ENCODE results near the gene AGAP1.
A peak's percentile ranks its signal among the peaks of the same experiment; 100 is the strongest.

Gene AGAP1

GRCh38 chr2:235492850-235493344, 946 bp upstream of the AGAP1 start:
- DNase-seq: no peak

DNA sequence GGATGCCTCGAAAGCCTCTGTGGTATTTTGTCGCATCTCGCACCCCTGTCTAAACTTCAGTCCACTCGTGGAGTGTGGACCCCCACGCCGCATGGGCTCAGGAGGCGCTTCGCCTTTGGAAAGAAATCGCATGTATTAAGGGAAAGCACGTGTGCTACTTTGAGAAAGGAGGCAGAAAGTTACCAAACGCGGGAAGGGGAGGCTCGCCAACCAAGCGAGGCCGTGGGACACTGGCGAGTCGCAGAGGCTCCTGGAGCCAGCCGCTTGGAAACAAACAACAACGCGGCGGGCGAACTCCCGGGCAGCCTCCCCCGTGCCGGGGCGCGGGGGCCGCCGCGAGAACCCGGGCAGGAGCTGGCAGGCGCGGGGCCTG, 455 bp upstream of the AGAP1 start:
- DNase-seq: no peak

GRCh38 chr2:235494716-235495372, 1.0 kb downstream of the AGAP1 start:
- DNase-seq: peak in 1 of 2 donors; percentile 29

GRCh38 chr2:235495373-235496238, 1.8 kb downstream of the AGAP1 start:
- no peak for DNase-seq

GRCh38 chr2:235496239-235496621, 2.4 kb downstream of the AGAP1 start:
- no peak for DNase-seq

DNA sequence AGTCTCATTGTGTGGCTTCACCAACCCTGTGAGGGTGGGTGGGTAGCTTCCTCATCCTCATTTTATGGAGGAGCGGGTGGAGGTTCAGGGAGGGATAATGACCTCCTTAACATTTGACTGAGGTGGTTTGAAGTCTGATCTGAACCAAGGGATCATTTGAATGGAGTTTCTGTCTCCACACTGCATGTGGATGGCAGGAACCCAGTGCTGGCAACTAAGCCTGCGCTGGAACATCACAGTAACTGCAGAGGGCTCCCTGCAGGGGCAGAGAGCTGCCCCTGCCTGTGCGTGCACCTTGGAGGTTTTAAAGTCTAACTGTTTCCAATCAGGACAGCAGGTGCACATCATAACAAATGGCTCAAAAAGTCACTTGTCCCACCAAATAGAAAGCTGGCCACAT, 3.3 kb downstream of the AGAP1 start:
- DNase-seq: peak in 1 of 2 donors; percentile 36

DNA sequence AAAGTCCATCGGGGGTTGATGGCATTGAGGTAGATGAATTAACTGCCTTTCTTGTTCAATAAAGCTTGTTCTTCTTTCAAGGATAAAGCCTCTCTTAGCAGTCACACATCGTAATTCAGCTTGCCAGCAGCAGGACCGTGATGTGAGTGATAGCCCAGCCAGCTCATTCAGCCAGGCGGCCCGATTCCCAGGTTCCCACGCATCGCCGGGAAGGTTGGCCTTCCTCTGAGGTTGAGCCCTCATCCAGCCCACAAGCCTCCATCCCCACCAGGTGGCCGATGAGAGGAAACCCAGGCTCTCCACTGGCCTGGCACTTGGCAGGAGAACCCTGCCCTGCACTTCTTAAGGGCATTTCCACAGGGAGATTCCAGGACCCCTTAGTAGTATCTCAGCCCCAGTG, 4.7 kb downstream of the AGAP1 start:
- no peak for DNase-seq

- DNase-seq: no peak
Measured at GRCh38 chr2:235498946-235499812, 5.3 kb downstream of the AGAP1 start.

- no peak for DNase-seq
Measured at GRCh38 chr2:235500110-235500760, 6.4 kb downstream of the AGAP1 start.

DNA sequence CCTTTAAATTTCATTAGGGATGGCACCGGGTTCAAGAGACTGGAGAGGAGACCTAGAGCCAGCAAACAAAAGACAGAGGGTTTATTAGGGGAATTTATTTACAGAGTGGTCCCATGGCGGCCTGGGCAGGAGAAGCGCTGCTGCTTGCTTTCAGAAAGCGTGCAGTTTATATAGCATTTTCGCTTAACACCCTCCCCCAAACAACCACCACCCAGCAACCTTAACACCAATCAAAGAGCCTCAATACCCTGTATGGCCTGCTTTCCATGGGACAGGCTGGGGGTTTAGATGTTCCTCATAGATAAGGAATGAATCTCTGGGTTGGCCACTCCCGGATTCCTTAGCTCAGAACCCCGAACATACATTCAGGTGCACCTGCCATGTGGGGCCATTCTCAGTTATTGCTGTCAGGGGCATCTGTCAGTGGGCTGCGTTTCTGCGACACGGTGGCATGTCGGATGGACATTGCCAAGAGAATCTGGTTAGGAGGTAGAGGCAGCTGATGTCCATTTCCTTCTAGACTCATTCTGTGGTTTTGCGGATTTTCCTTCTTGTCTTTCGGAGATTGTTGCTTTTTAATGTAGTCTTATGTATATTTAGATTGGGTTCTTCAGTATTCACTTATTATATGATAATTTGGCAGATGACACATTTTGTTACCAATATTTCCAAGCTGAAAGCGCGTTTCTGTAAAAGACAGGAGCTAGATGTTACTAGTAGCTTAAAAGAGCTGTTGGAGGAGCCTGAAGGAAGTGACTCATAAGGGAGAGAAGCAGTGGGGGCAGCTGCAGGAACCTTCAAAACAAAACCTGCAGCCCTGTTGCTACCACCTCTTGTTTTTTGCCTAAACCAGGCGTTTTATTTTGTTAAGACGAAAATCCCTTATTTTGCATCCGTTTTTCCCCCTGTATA, 7.2 kb downstream of the AGAP1 start:
- no peak for DNase-seq

GRCh38 chr2:235501673-235502031, 7.8 kb downstream of the AGAP1 start:
- no peak for DNase-seq

GRCh38 chr2:235502336-235502735, 8.5 kb downstream of the AGAP1 start:
- DNase-seq: no peak

DNA sequence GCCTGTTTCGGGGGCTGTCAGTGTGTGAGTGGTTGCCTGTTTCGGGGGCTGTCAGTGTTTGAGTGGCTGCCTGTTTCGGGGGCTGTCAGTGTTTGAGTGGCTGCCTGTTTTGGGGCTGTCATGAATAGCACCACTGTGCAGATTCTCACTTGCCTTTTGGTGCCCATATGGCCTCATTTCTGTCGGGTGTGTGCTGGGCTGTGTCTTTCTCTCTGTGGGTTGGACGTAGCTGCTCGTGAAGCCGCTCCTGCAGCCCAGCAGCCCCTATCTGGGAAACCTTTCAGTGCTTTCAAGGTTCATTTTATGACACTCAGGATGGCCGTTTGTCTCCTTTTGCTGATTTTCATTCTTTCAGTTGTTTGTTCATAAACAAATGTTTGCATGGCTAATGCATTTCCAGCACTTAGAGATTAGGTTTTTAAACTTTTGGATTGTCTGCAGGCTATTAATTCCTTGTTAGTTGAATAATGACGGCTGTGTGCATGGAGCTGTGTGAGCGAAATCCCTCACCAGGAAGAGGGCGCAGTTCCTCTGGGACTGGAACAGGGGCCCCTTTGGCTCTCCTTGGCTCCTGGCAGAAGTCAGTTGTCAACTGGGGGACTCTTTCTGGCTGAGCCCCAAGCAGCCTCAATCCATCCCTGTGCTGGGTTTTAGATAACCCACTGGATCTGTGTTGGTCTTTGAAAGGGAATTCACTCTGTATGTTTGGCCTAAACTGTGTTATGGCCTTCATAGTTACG, 10.8 kb downstream of the AGAP1 start:
- DNase-seq: peak; percentile 32 to 60

DNA sequence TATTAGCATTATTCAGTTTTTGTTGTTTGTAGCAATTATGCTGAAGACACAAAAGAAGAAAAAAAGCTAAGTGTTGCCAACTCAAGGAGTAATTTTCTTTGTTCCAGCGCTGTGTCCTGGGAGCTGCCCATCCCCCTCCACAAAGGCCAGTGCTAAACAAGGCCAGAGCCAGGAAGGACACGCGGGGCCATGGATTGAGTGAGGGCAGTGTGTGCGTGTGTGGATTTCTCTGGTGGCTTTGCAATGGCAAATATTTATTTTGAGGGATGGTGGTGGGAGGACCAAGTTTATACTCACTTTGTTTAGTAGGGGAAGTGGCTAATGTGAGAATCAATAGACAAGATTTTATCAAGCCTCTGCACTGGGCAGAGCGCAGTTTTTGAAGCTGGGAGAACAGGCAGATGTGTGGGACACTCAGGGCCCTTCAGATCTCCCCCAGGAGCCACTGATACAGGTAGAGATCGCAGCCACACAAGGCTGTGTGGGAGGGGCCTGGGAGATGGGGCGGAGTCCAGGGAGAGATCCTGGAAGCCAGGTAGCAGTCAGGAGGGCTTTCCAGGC, 11.4 kb downstream of the AGAP1 start:
- DNase-seq: peak in 1 of 2 donors; percentile 49

GRCh38 chr2:235506291-235506996, 12.6 kb downstream of the AGAP1 start:
- no peak for DNase-seq

DNA sequence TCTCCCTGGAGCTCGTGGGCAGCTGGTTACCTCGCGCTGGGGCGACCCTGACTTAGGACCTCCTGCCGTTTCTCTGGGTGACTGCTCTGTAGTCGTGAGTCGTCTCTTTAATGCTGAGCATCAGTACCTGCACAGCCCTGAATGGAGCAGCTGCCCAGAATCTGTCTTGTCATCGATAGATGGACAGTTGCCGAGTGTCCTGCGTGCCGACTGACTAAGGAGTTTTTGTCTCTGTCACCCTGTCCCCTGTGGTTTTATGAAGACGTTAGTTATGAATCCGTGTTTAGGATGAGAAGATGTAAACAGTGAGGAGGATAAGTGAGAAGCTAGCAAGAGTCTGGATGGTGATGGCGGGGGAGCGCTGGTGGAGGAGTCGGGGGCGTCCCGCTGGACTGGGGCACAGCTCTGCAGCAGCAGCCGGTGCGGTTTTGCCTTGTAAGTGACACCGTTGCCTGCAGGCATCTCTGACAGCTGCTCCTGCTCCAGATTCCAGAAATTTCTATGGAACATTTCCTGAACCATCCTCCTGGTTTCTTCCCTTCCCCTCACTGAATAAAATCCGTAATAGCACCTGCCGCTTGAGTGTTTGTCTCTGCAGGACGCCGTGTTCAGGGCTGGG, 13.3 kb downstream of the AGAP1 start:
- DNase-seq: no peak

DNA sequence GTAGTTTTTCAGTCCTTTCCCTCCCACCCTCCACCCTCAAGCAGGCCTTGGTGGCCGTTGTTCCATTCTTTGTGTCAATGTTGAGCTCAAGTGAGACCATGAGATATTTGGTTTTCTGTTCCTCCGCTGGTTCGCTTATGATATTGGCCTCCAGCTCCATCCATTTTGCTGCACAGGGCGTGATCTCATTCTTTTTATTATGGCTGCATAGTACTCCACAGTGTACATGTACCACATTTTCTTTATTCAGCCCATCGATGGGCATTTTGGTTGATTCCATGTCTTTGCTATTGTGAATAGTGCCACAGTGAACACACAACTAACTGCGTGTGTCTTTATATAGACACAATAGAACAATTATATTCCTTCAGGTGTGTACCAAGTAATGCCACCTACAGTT, 14.1 kb downstream of the AGAP1 start:
- no peak for DNase-seq

DNA sequence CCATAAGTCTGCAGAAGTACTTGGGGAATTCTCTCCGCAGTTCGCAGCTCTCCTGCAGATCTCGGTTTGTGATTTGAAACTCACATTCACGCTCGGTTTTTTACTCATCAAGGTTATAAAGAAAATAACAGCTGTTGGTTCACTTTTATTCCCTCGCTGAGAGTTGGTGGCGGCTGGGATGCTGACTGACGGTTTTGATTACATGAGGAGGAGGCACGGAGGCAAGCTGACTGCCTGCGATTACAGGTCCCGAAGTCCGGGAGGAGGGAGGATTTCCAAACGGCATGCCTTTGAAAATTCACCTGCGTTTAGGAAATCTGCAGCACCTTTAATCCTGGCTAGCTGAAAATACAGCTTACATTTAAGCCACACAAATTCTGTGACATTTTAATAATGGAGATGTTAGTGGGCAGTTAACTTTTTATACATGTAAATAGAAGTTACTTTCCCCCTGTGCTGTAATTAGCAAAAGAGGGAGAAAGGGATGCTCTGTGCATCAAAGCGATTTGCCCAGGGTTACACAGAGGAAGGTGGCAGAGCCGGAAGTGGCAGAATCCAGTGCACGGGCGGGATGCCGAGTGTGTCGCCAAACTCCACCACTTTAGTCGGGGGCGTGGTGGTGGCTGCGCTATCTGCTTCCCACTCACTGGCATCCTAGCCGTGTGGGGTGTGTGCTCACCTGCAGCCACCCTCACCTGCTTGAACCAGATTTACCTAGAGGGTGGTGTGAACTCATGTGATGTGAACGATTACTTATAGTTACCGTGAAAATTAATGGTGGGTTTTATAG, 14.7 kb downstream of the AGAP1 start:
- DNase-seq: no peak

- no peak for DNase-seq
Measured at GRCh38 chr2:235510318-235510717, 16.5 kb downstream of the AGAP1 start.
